K562 (cell line): ENCODE results near the gene CHD2. TPM values are rescaled to one million over a fixed set of nuclear protein-coding genes. Genes with fewer than 3 reads are reported as not detected.

Experiments
- CREBBP ChIP-seq: IDR thresholded peaks from one replicate; pipeline ENCODE4 v1.6.1; 2012; ENCODE audit warnings: low read depth, mild to moderate bottlenecking, control low read depth, inconsistent platforms, low read length
- DDX20 ChIP-seq: fragments of 450-650 bp; IDR thresholded peaks from 2 replicates; pipeline ENCODE4 v1.6.1; 2016; ENCODE audit warnings: missing genetic modification characterization, low read depth, mild to moderate bottlenecking, missing compliant biosample characterization, moderate library complexity
- DIDO1 ChIP-seq: fragments of 450-650 bp; IDR thresholded peaks from 2 replicates; pipeline ENCODE4 v1.6.1; 2016; ENCODE audit warnings: low read depth, missing biosample characterization, missing genetic modification characterization
- ESRRB ChIP-seq: fragments of 250-450 bp; sonication (Bioruptor Pico); IDR thresholded peaks from 2 replicates; pipeline ENCODE4 v1.5.0; 2020; ENCODE audit warnings: mild to moderate bottlenecking, moderate library complexity, borderline replicate concordance
- ETV1 ChIP-seq: fragments of 450-650 bp; conservative IDR thresholded peaks from 2 replicates; pipeline ENCODE4 v1.6.1; 2016; ENCODE audit warnings: missing genetic modification characterization, control low read depth, low read depth, missing compliant biosample characterization
- EZH2 ChIP-seq: IDR thresholded peaks from 2 replicates; pipeline ENCODE4 v1.6.1; 2012; ENCODE audit warnings: low read depth, mild to moderate bottlenecking, inconsistent platforms, low read length, borderline replicate concordance
- GTF2E2 ChIP-seq: fragments of 200-800 bp; sonication (Bioruptor generic); IDR thresholded peaks from 2 replicates; pipeline ENCODE4 v1.6.1; 2016; ENCODE audit warnings: missing genetic modification characterization, missing compliant biosample characterization
- HDAC6 ChIP-seq: IDR thresholded peaks from 2 replicates; pipeline ENCODE4 v1.6.1; 2012; ENCODE audit warnings: low read depth, mild to moderate bottlenecking, control low read depth, inconsistent platforms, low read length, moderate library complexity
- KLF6 ChIP-seq: fragments of 250-450 bp; sonication (Bioruptor Pico); IDR thresholded peaks from 2 replicates; pipeline ENCODE4 v1.4.0; 2020; ENCODE audit warnings: mild to moderate bottlenecking, moderate library complexity, borderline replicate concordance
- LCOR ChIP-seq: sonication (generic); formaldehyde crosslinking; IDR thresholded peaks from 2 replicates; pipeline ENCODE4 v1.8.0; 2022; ENCODE audit warnings: mild to moderate bottlenecking, missing genetic modification reagents
- MCM3 ChIP-seq: fragments of 450-650 bp; IDR thresholded peaks from 2 replicates; pipeline ENCODE4 v1.6.1; 2016
- NCOA1 ChIP-seq: fragments of 450-650 bp; IDR thresholded peaks from 2 replicates; pipeline ENCODE4 v1.6.1; 2016; ENCODE audit warnings: low read depth
- NR2F6 ChIP-seq: fragments of 450-650 bp; formaldehyde crosslinking; IDR thresholded peaks from 2 replicates; pipeline ENCODE4 v1.4.0; 2020; ENCODE audit warnings: mild to moderate bottlenecking
- SRSF3 ChIP-seq: fragments of 200-400 bp; formaldehyde crosslinking; IDR thresholded peaks from 2 replicates; pipeline ENCODE4 v1.6.1; 2016; ENCODE audit warnings: mild to moderate bottlenecking, low read length, moderate library complexity; ENCODE audit not compliant: insufficient read depth
- TCF7 ChIP-seq: sonication (generic); IDR thresholded peaks from 2 replicates; pipeline ENCODE4 v1.6.1; 2016; ENCODE audit warnings: antibody characterized with exemption, borderline replicate concordance
- TGIF2 ChIP-seq: sonication (generic); formaldehyde crosslinking; IDR thresholded peaks from 2 replicates; pipeline ENCODE4 v1.8.1; 2022; ENCODE audit warnings: mild to moderate bottlenecking, missing genetic modification reagents, moderate library complexity
- U2AF1 ChIP-seq: fragments of 200-400 bp; formaldehyde crosslinking; optimal IDR thresholded peaks from 2 replicates; pipeline ENCODE3; 2017; ENCODE audit warnings: mild to moderate bottlenecking, low read depth, low read length, moderate library complexity
- ZBED1 ChIP-seq: IDR thresholded peaks from 2 replicates; pipeline ENCODE4 v1.6.1; 2014
- ZEB2 ChIP-seq: fragments of 450-650 bp; IDR thresholded peaks from 2 replicates; pipeline ENCODE4 v1.6.1; 2016
- ZKSCAN1 ChIP-seq: fragments of 150-350 bp; IDR thresholded peaks from 2 replicates; pipeline ENCODE4 v1.6.1; 2016; ENCODE audit warnings: low read depth, low read length
- ZNF253 ChIP-seq: fragments of 250-450 bp; sonication (Bioruptor Pico); conservative IDR thresholded peaks from 2 replicates; pipeline ENCODE4 v1.6.1; 2021; ENCODE audit warnings: mild to moderate bottlenecking
- ZNF79 ChIP-seq: fragments of 250-450 bp; sonication (Bioruptor Pico); IDR thresholded peaks from 2 replicates; pipeline ENCODE4 v1.4.0; 2020; ENCODE audit warnings: low read depth, mild to moderate bottlenecking, moderate library complexity
- polyA plus RNA-seq, 8 experiments: library from polyadenylated mRNA; depleted of rRNA in 4 of 8; stranded (reverse) in 5 of 8; unstranded in 3 of 8; fragments of >200 nt; fragmentation: Nextera tagmentation in 2 of 8; fragmentation: Illumina TruSeq in 1 of 8; extraction: Ambion mirVana in 2 of 8; extraction: Trizol in 1 of 8; gene quantifications; 2 replicates each; pipeline versions ENCODE4 v1.2.1 to v1.2.3, GENCODE V29; 2011 to 2014; ENCODE audit warnings: inconsistent platforms in 1 of 8, missing spikeins in 1 of 8
- total RNA-seq, 7 experiments: library from RNA; depleted of rRNA in 6 of 7; stranded (reverse); fragments of >200 nt in 6 of 7; fragmentation: Illumina TruSeq in 2 of 7; extraction: Trizol in 2 of 7; gene quantifications; 2 replicates each; pipeline versions ENCODE4 v1.2.1 to v1.2.3, GENCODE V29; 2011 to 2021; ENCODE audit warnings: low replicate concordance in 1 of 7
- TF ChIP-seq, protein P1 (sequence below): fragments of 450-650 bp; IDR thresholded peaks from 2 replicates; pipeline ENCODE4 v1.6.1; 2016; ENCODE audit warnings: mild to moderate bottlenecking
- TF ChIP-seq, protein P2 (sequence below): fragments of 250-450 bp; sonication (Bioruptor Pico); IDR thresholded peaks from 2 replicates; pipeline ENCODE4 v1.4.0; 2020; ENCODE audit warnings: borderline replicate concordance
- TF ChIP-seq, protein P3 (sequence below): fragments of 250-450 bp; sonication (Bioruptor Pico); IDR thresholded peaks from 2 replicates; pipeline ENCODE4 v1.5.0; 2020; ENCODE audit warnings: mild to moderate bottlenecking, borderline replicate concordance

CHD2 gene
- total and polyA plus RNA-seq, 9 of the 15 experiments (the other 6 are each of a cell fraction or from before 2014, with no cell fraction given): 38.9 to 70.8 (median 56.2) TPM

DNA sequence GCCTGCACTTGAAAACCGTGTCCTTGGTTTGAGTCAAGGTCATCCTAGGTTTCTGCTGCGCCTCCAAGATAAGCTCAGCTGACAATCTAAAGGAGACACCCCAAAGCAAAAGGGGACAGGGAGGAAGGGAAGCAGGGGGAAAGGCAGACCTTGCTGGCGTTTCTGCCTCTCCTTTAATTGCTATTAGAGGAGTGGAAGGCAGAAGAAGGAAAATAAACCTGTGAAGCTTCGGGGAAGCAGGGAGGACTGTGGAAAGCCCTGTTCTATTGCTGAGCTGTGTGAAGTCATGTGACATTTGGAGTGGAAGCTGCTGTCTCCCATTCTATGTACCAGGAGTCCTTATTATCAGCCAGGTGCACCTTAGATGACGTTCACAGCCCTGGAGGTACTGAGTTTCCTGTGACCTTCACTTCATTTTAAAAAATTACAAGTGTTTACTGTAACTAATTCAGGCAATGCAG, 21.5 kb upstream of the CHD2 start (continued):
- TF ChIP-seq, protein P1, sequence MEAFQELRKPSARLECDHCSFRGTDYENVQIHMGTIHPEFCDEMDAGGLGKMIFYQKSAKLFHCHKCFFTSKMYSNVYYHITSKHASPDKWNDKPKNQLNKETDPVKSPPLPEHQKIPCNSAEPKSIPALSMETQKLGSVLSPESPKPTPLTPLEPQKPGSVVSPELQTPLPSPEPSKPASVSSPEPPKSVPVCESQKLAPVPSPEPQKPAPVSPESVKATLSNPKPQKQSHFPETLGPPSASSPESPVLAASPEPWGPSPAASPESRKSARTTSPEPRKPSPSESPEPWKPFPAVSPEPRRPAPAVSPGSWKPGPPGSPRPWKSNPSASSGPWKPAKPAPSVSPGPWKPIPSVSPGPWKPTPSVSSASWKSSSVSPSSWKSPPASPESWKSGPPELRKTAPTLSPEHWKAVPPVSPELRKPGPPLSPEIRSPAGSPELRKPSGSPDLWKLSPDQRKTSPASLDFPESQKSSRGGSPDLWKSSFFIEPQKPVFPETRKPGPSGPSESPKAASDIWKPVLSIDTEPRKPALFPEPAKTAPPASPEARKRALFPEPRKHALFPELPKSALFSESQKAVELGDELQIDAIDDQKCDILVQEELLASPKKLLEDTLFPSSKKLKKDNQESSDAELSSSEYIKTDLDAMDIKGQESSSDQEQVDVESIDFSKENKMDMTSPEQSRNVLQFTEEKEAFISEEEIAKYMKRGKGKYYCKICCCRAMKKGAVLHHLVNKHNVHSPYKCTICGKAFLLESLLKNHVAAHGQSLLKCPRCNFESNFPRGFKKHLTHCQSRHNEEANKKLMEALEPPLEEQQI: no peak
- no peak for TF ChIP-seq CREBBP
- peak; percentile 68; the same call in 1 of the 2 replicates for TF ChIP-seq NCOA1
- no peak for TF ChIP-seq DDX20
- no peak for TF ChIP-seq ZBED1
- TF ChIP-seq GTF2E2 (tag): no peak
- TF ChIP-seq HDAC6: no peak
- TF ChIP-seq ZKSCAN1: 0 out of 2 replicates have a peak, but pooled peaks have one; percentile 28
- TF ChIP-seq SRSF3: no peak
- TF ChIP-seq, protein P2, sequence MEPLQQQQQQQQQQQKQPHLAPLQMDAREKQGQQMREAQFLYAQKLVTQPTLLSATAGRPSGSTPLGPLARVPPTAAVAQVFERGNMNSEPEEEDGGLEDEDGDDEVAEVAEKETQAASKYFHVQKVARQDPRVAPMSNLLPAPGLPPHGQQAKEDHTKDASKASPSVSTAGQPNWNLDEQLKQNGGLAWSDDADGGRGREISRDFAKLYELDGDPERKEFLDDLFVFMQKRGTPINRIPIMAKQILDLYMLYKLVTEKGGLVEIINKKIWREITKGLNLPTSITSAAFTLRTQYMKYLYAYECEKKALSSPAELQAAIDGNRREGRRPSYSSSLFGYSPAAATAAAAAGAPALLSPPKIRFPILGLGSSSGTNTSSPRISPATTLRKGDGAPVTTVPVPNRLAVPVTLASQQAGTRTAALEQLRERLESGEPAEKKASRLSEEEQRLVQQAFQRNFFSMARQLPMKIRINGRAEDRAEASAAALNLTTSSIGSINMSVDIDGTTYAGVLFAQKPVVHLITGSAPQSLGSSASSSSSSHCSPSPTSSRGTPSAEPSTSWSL: no peak
- TF ChIP-seq KLF6 (CRISPR knock-in tag): no peak
- TF ChIP-seq LCOR (CRISPR knock-in tag): no peak
- no peak for TF ChIP-seq TGIF2 (CRISPR knock-in tag)
- TF ChIP-seq TCF7: no peak
- no peak for TF ChIP-seq ETV1 (tag)
- no peak for TF ChIP-seq ZNF253 (CRISPR knock-in tag)
- peak; percentile 65 for TF ChIP-seq ZEB2
- no peak for TF ChIP-seq ZNF79 (CRISPR knock-in tag)
- no peak for TF ChIP-seq EZH2
- TF ChIP-seq NR2F6 (CRISPR knock-in tag): no peak
- TF ChIP-seq, protein P3, sequence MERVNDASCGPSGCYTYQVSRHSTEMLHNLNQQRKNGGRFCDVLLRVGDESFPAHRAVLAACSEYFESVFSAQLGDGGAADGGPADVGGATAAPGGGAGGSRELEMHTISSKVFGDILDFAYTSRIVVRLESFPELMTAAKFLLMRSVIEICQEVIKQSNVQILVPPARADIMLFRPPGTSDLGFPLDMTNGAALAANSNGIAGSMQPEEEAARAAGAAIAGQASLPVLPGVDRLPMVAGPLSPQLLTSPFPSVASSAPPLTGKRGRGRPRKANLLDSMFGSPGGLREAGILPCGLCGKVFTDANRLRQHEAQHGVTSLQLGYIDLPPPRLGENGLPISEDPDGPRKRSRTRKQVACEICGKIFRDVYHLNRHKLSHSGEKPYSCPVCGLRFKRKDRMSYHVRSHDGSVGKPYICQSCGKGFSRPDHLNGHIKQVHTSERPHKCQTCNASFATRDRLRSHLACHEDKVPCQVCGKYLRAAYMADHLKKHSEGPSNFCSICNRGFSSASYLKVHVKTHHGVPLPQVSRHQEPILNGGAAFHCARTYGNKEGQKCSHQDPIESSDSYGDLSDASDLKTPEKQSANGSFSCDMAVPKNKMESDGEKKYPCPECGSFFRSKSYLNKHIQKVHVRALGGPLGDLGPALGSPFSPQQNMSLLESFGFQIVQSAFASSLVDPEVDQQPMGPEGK (CRISPR knock-in tag): no peak
- no peak for TF ChIP-seq U2AF1
- TF ChIP-seq MCM3: no peak
- TF ChIP-seq DIDO1 (tag): no peak
- no peak for TF ChIP-seq ESRRB
